ENCODE results near the gene ZNF516.

ZNF516 gene

GRCh38 chr18:76455003-76455676, 39.9 kb downstream of the ZNF516 start:
- no peak for DNase-seq (ENCODE audit: low read depth)

GRCh38 chr18:76454418-76454817, 40.6 kb downstream of the ZNF516 start:
- no peak for DNase-seq (ENCODE audit: low read depth)

GRCh38 chr18:76453932-76454331, 41.1 kb downstream of the ZNF516 start:
- DNase-seq (ENCODE audit: low read depth): no peak

GRCh38 chr18:76453057-76453561, 41.9 kb downstream of the ZNF516 start:
- DNase-seq (ENCODE audit: low read depth): no peak

- DNase-seq (ENCODE audit: low read depth): no peak
Measured at GRCh38 chr18:76452357-76452756, 42.7 kb downstream of the ZNF516 start.

GRCh38 chr18:76451396-76452331, 43.4 kb downstream of the ZNF516 start:
- no peak for DNase-seq (ENCODE audit: low read depth)

- no peak for DNase-seq (ENCODE audit: low read depth)
Measured at GRCh38 chr18:76450452-76451395, 44.3 kb downstream of the ZNF516 start.

- no peak for DNase-seq (ENCODE audit: low read depth)
Measured at GRCh38 chr18:76449111-76449453, 46.0 kb downstream of the ZNF516 start.

GRCh38 chr18:76448256-76449110, 46.6 kb downstream of the ZNF516 start:
- DNase-seq (ENCODE audit: low read depth): no peak

GRCh38 chr18:76447258-76447890, 47.7 kb downstream of the ZNF516 start:
- DNase-seq (ENCODE audit: low read depth): no peak

- DNase-seq (ENCODE audit: low read depth): no peak
Measured at GRCh38 chr18:76446321-76447257, 48.5 kb downstream of the ZNF516 start.

GRCh38 chr18:76445741-76446232, 49.3 kb downstream of the ZNF516 start:
- DNase-seq (ENCODE audit: low read depth): no peak

- DNase-seq (ENCODE audit: low read depth): no peak
Measured at GRCh38 chr18:76445275-76445674, 49.8 kb downstream of the ZNF516 start.

- no peak for DNase-seq (ENCODE audit: low read depth)
Measured at GRCh38 chr18:76444446-76445105, 50.5 kb downstream of the ZNF516 start.

- DNase-seq (ENCODE audit: low read depth): no peak
Measured at GRCh38 chr18:76443519-76444445, 51.3 kb downstream of the ZNF516 start.

- no peak for DNase-seq (ENCODE audit: low read depth)
Measured at GRCh38 chr18:76442413-76443171, 52.5 kb downstream of the ZNF516 start.
